ENCODE results near the gene DIRAS1.
"Not testable (repeated sequence)": the region's sequence is repeated elsewhere in the genome, so short reads cannot be mapped to it uniquely, and the experiment has no call there.

DIRAS1 gene

GRCh38 chr19:2683430-2684003 lies 37.7 kb downstream of the DIRAS1 start:
- Histone ChIP-seq H4K20me1 (ENCODE audit: insufficient read depth, low read length) (no peaks in the 10 kb centered on the region), H3K4me2 (ENCODE audit: low read length) (no peak overlapping the region), H3K27me3 (ENCODE audit: low read depth, low read length) (no peaks in the 10 kb centered on the region), H3K36me3 (replicated peaks; ENCODE audit: low read depth, low read length) (no peaks in the 10 kb centered on the region), H3K9ac (ENCODE audit: low read length) (no peak overlapping the region), H3K4me3 (ENCODE audit: low read length) (no peak overlapping the region), H3K79me2 (ENCODE audit: low read length) (no peaks in the 10 kb centered on the region), H3K4me1 (ENCODE audit: low read length) (peaks cover 7% of the 10 kb centered on the region), H3K27ac (ENCODE audit: low read length) (no peak overlapping the region), H3K9me3 (ENCODE audit: insufficient read depth, low read length) (peaks cover 8% of the 10 kb centered on the region; the same call in 1 of the 2 replicates), H2AFZ (ENCODE audit: low read depth, low read length) (no peak overlapping the region)
- TF ChIP-seq CTCF (IDR thresholded peaks at IDR 0.05; ENCODE audit: low read depth, low read length) (no peak), EZH2phosphoT487 (IDR thresholded peaks at IDR 0.05; ENCODE audit: low read depth) (no peak)

- Histone ChIP-seq H3K4me3 (ENCODE audit: low read length) (no peak overlapping the region), H3K9ac (ENCODE audit: low read length) (no peak overlapping the region), H4K20me1 (ENCODE audit: insufficient read depth, low read length) (no peaks in the 10 kb centered on the region), H2AFZ (ENCODE audit: low read depth, low read length) (no peak overlapping the region), H3K36me3 (replicated peaks; ENCODE audit: low read depth, low read length) (no peaks in the 10 kb centered on the region), H3K27me3 (ENCODE audit: low read depth, low read length) (peaks cover 11% of the 10 kb centered on the region; the same call in 1 of the 2 replicates), H3K4me1 (ENCODE audit: low read length) (peaks cover 18% of the 10 kb centered on the region), H3K79me2 (ENCODE audit: low read length) (no peaks in the 10 kb centered on the region), H3K27ac (ENCODE audit: low read length) (no peak overlapping the region), H3K9me3 (ENCODE audit: insufficient read depth, low read length) (peaks cover 12% of the 10 kb centered on the region), H3K4me2 (ENCODE audit: low read length) (no peak overlapping the region)
- TF ChIP-seq CTCF (IDR thresholded peaks at IDR 0.05; ENCODE audit: low read depth, low read length): no peak
- TF ChIP-seq EZH2phosphoT487 (IDR thresholded peaks at IDR 0.05; ENCODE audit: low read depth): no peak
Measured at GRCh38 chr19:2680808-2681207, 40.4 kb downstream of the DIRAS1 start.

GRCh38 chr19:2679439-2679838 lies 41.7 kb downstream of the DIRAS1 start:
- Histone ChIP-seq H4K20me1 (ENCODE audit: insufficient read depth, low read length) (no peaks in the 10 kb centered on the region), H3K4me2 (ENCODE audit: low read length) (no peak overlapping the region), H3K27me3 (ENCODE audit: low read depth, low read length) (peaks cover 14% of the 10 kb centered on the region; the same call in 1 of the 2 replicates), H3K4me1 (ENCODE audit: low read length) (peaks cover 18% of the 10 kb centered on the region), H2AFZ (ENCODE audit: low read depth, low read length) (no peak overlapping the region), H3K79me2 (ENCODE audit: low read length) (no peaks in the 10 kb centered on the region), H3K27ac (ENCODE audit: low read length) (no peak overlapping the region), H3K9me3 (ENCODE audit: insufficient read depth, low read length) (peaks cover 12% of the 10 kb centered on the region), H3K9ac (ENCODE audit: low read length) (no peak overlapping the region), H3K36me3 (replicated peaks; ENCODE audit: low read depth, low read length) (no peaks in the 10 kb centered on the region), H3K4me3 (ENCODE audit: low read length) (no peak overlapping the region)
- TF ChIP-seq CTCF (IDR thresholded peaks at IDR 0.05; ENCODE audit: low read depth, low read length): no peak
- TF ChIP-seq EZH2phosphoT487 (IDR thresholded peaks at IDR 0.05; ENCODE audit: low read depth): no peak

- not testable (repeated sequence) for H3K4me3 ChIP-seq (ENCODE audit: low read length); H3K79me2 ChIP-seq (ENCODE audit: low read length); H3K27ac ChIP-seq (ENCODE audit: low read length); H2AFZ ChIP-seq (ENCODE audit: low read depth, low read length); H3K36me3 ChIP-seq (replicated peaks; ENCODE audit: low read depth, low read length); H3K9ac ChIP-seq (ENCODE audit: low read length); H4K20me1 ChIP-seq (ENCODE audit: insufficient read depth, low read length); H3K4me2 ChIP-seq (ENCODE audit: low read length)
- Histone ChIP-seq H3K4me1 (ENCODE audit: low read length) (peaks cover 18% of the 10 kb centered on the region), H3K9me3 (ENCODE audit: insufficient read depth, low read length) (peaks cover 12% of the 10 kb centered on the region), H3K27me3 (ENCODE audit: low read depth, low read length) (peaks cover 14% of the 10 kb centered on the region; the same call in 1 of the 2 replicates)
Measured at GRCh38 chr19:2678948-2679347, 42.2 kb downstream of the DIRAS1 start.

All from OCI-LY3 (cell line).